HFFc6 (cell line): ENCODE measurements around the gene DCLK1. TPM values are rescaled to one million over a fixed set of nuclear protein-coding genes. Genes with fewer than 3 reads are reported as not detected.

Source experiments
- DNase-seq: peaks from one replicate; pipeline ENCODE4 v3.0.0-alpha.2; 2018
- H3K27ac Mint-ChIP-seq: 2 replicates; pipeline ENCODE4 v1.8.0; 2020; ENCODE audit warnings: mild to moderate bottlenecking, mixed read lengths
- H3K27me3 Mint-ChIP-seq: 2 replicates; pipeline ENCODE4 v1.8.0; 2021; ENCODE audit warnings: mild to moderate bottlenecking, moderate library complexity, mixed read lengths; ENCODE audit not compliant: insufficient read depth
- H3K36me3 Mint-ChIP-seq: 2 replicates; pipeline ENCODE4 v1.8.0; 2021; ENCODE audit warnings: low read depth, mixed read lengths
- H3K4me1 Mint-ChIP-seq: 2 replicates; pipeline ENCODE4 v1.8.0; 2020; ENCODE audit warnings: low read depth, mixed read lengths
- H3K4me3 Mint-ChIP-seq: 2 replicates; pipeline ENCODE4 v1.8.0; 2020; ENCODE audit warnings: mild to moderate bottlenecking, moderate library complexity, mixed read lengths
- H3K9me3 Mint-ChIP-seq: 2 replicates; pipeline ENCODE4 v1.8.0; 2020; ENCODE audit warnings: mild to moderate bottlenecking, mixed read lengths
- CTCF ChIP-seq: fragments of 200-600 bp; sonication (generic); IDR thresholded peaks from 2 replicates; pipeline ENCODE4 v1.5.0; 2021; ENCODE audit warnings: antibody characterized with exemption, mild to moderate bottlenecking
- total RNA-seq, 6 experiments: library from RNA; stranded (reverse); fragmentation: NEBNext Ultra II Directional; extraction: Animal tissue kit (Norgen Biotek cat#: 25700); gene quantifications; 2 replicates in 1 of 6; 3 replicates in 5 of 6; pipeline ENCODE4 v1.2.3, GENCODE V29; 2021

DCLK1 gene
- total RNA-seq, 6 experiments from 2014 or later, result not detected

- Mint-ChIP-seq H3K36me3 (no peaks in the 10 kb centered on the region), H3K9me3 (no peaks in the 10 kb centered on the region), H3K27me3 (peaks cover 4% of the 10 kb centered on the region), H3K4me1 (peaks cover 23% of the 10 kb centered on the region), H3K4me3 (no peak overlapping the region), H3K27ac (no peak overlapping the region)
- DNase-seq, result no peak
- no peak for TF ChIP-seq CTCF
Observed at GRCh38 chr13:35886332-35887114, 244.7 kb downstream of the DCLK1 start.

GRCh38 chr13:35884211-35884760 is 246.9 kb downstream of the DCLK1 start:
- no peak for DNase-seq
- Mint-ChIP-seq H3K4me3 (no peak overlapping the region), H3K27me3 (peaks cover 6% of the 10 kb centered on the region), H3K27ac (no peak overlapping the region), H3K36me3 (no peaks in the 10 kb centered on the region), H3K9me3 (no peaks in the 10 kb centered on the region), H3K4me1 (peaks cover 10% of the 10 kb centered on the region)
- TF ChIP-seq CTCF, result no peak

GRCh38 chr13:35882722-35883497 is 248.3 kb downstream of the DCLK1 start:
- H3K4me3 Mint-ChIP-seq, result no peak overlapping the region; the same call in 1 of the 2 replicates
- H3K36me3 Mint-ChIP-seq, result no peaks in the 10 kb centered on the region
- H3K27ac Mint-ChIP-seq, result no peak overlapping the region
- H3K4me1 Mint-ChIP-seq, result peaks cover 6% of the 10 kb centered on the region; the same call in 1 of the 2 replicates
- H3K27me3 Mint-ChIP-seq, result peaks cover 6% of the 10 kb centered on the region
- no peak for DNase-seq
- no peaks in the 10 kb centered on the region for H3K9me3 Mint-ChIP-seq
- TF ChIP-seq CTCF, result no peak

- no peak for DNase-seq
- no peak for TF ChIP-seq CTCF
- H3K4me3 Mint-ChIP-seq, result no peak overlapping the region
Observed at GRCh38 chr13:35881360-35881759, 249.8 kb downstream of the DCLK1 start.

GRCh38 chr13:35879111-35879510 is 252.1 kb downstream of the DCLK1 start:
- peaks cover 6% of the 10 kb centered on the region; the same call in 1 of the 2 replicates for H3K4me1 Mint-ChIP-seq
- no peak for TF ChIP-seq CTCF
- no peak for DNase-seq
- H3K27me3 Mint-ChIP-seq, result peaks cover 12% of the 10 kb centered on the region
- H3K9me3 Mint-ChIP-seq, result no peaks in the 10 kb centered on the region
- no peaks in the 10 kb centered on the region for H3K36me3 Mint-ChIP-seq
- no peak overlapping the region for H3K27ac Mint-ChIP-seq
- no peak overlapping the region for H3K4me3 Mint-ChIP-seq

More at GRCh38 chr13:35881360-35881759, 249.8 kb downstream of the DCLK1 start:
- no peaks in the 10 kb centered on the region for H3K36me3 Mint-ChIP-seq
- H3K27ac Mint-ChIP-seq, result no peak overlapping the region
- peaks cover 6% of the 10 kb centered on the region; the same call in 1 of the 2 replicates for H3K4me1 Mint-ChIP-seq
- H3K27me3 Mint-ChIP-seq, result peaks cover 7% of the 10 kb centered on the region
- no peaks in the 10 kb centered on the region for H3K9me3 Mint-ChIP-seq
